GM20000 (cell line): ENCODE data around the gene ARRB1.
"Not testable (repeated sequence)": the region's sequence is repeated elsewhere in the genome, so short reads cannot be mapped to it uniquely, and the experiment has no call there.

Experiments
- DNase-seq: peaks from one replicate; pipeline ENCODE4 v3.0.0; 2012; ENCODE audit warnings: low spot score
- TF ChIP-seq, protein P1 (sequence below): IDR thresholded peaks from 2 replicates; pipeline ENCODE4 v1.5.1; 2012; ENCODE audit warnings: mild to moderate bottlenecking, control low read depth; ENCODE audit errors: extremely low read depth, missing control alignments

The ARRB1 gene

GRCh38 chr11:75380245-75380644 lies 28.8 kb upstream of the ARRB1 start:
- TF ChIP-seq, protein P1, sequence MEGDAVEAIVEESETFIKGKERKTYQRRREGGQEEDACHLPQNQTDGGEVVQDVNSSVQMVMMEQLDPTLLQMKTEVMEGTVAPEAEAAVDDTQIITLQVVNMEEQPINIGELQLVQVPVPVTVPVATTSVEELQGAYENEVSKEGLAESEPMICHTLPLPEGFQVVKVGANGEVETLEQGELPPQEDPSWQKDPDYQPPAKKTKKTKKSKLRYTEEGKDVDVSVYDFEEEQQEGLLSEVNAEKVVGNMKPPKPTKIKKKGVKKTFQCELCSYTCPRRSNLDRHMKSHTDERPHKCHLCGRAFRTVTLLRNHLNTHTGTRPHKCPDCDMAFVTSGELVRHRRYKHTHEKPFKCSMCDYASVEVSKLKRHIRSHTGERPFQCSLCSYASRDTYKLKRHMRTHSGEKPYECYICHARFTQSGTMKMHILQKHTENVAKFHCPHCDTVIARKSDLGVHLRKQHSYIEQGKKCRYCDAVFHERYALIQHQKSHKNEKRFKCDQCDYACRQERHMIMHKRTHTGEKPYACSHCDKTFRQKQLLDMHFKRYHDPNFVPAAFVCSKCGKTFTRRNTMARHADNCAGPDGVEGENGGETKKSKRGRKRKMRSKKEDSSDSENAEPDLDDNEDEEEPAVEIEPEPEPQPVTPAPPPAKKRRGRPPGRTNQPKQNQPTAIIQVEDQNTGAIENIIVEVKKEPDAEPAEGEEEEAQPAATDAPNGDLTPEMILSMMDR, result no peak
- no peak for DNase-seq

- not testable (repeated sequence) for DNase-seq
Observed at GRCh38 chr11:75378776-75379175, 27.3 kb upstream of the ARRB1 start.

- TF ChIP-seq, protein P1, result no peak
- no peak for DNase-seq
Observed at GRCh38 chr11:75376175-75376574, 24.7 kb upstream of the ARRB1 start.

DNA sequence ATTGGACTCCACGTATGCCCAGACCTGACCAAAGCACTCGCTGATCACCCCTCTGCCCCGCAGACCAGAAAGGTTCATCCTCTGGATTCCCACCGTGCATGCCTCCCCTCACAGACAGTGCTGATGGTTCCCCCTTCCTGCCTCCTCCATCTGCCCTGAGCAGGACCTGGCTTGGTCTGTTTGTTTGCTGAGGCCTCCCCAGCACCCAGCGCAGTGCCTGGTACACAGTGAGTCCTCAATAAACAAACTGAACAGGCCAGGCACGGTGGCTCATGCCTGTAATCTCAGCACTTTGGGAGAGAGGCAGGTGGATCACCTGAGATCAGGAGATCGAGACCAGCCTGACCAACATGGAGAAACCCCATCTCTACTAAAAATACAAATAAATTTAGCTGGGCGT lies 24.2 kb upstream of the ARRB1 start:
- DNase-seq, result no peak
- TF ChIP-seq, protein P1, result no peak

GRCh38 chr11:75374646-75375045 lies 23.2 kb upstream of the ARRB1 start:
- TF ChIP-seq, protein P1, result no peak
- DNase-seq, result no peak

GRCh38 chr11:75373201-75373600 lies 21.7 kb upstream of the ARRB1 start:
- DNase-seq, result no peak
- TF ChIP-seq, protein P1, result no peak

GRCh38 chr11:75371949-75372876 lies 20.8 kb upstream of the ARRB1 start:
- no peak for DNase-seq

More at GRCh38 chr11:75371949-75372876, 20.8 kb upstream of the ARRB1 start:
- TF ChIP-seq, protein P1, result no peak
